Muscle of leg (tissue), 11 donors: ENCODE results near the gene PFN3. TPM values are rescaled to one million over a fixed set of nuclear protein-coding genes. Genes with fewer than 3 reads are reported as not detected.
A peak's percentile ranks its signal among the peaks of the same experiment; 100 is the strongest.

Experiments used
- DNase-seq: peaks from one replicate; pipeline ENCODE4 v3.0.0; 2013
- H3K27ac ChIP-seq: one replicate; pipeline ENCODE4 v1.5.1; 2013; ENCODE audit warnings: mild to moderate bottlenecking, low read length, control low read depth
- H3K27me3 ChIP-seq: one replicate; pipeline ENCODE4 v1.6.1; 2013; ENCODE audit warnings: low read length; ENCODE audit not compliant: control insufficient read depth, insufficient read depth
- H3K36me3 ChIP-seq: one replicate; pipeline ENCODE4 v1.6.1; 2013; ENCODE audit warnings: low read length; ENCODE audit not compliant: control insufficient read depth, insufficient read depth
- H3K4me1 ChIP-seq: one replicate; pipeline ENCODE4 v1.6.1; 2013; ENCODE audit warnings: low read length; ENCODE audit not compliant: control insufficient read depth, insufficient read depth
- H3K4me3 ChIP-seq: one replicate; pipeline ENCODE4 v1.5.1; 2013; ENCODE audit warnings: low read length, control low read depth
- H3K9me3 ChIP-seq: replicated peaks from 2 replicates; pipeline ENCODE4 v1.6.1; 2013; ENCODE audit warnings: low read depth, low read length; ENCODE audit not compliant: control insufficient read depth
- WGBS: methylation state at CpG from one replicate; pipeline ENCODE4 v1.1.5; 2013; ENCODE audit warnings: missing lambda C conversion rate; ENCODE audit not compliant: insufficient coverage; 5-methylcytosine and 5-hydroxymethylcytosine counted together
- polyA plus RNA-seq, 8 donors: library from polyadenylated mRNA; unstranded; fragments of 120-200 nt; gene quantifications; one replicate each; pipeline versions ENCODE4 v1.2.1 to v1.2.3, GENCODE V29; 2013; ENCODE audit warnings: inconsistent platforms in 1 of 8, low replicate concordance in 1 of 8; ENCODE audit not compliant: insufficient read length in 8 of 8, insufficient read depth in 1 of 8
- total RNA-seq: library from RNA; stranded (reverse); fragments of 120-200 nt; gene quantifications from one replicate; pipeline ENCODE4 v1.2.4, GENCODE V29; 2013

PFN3 gene
- total and polyA plus RNA-seq, 9 donors: not detected

DNA sequence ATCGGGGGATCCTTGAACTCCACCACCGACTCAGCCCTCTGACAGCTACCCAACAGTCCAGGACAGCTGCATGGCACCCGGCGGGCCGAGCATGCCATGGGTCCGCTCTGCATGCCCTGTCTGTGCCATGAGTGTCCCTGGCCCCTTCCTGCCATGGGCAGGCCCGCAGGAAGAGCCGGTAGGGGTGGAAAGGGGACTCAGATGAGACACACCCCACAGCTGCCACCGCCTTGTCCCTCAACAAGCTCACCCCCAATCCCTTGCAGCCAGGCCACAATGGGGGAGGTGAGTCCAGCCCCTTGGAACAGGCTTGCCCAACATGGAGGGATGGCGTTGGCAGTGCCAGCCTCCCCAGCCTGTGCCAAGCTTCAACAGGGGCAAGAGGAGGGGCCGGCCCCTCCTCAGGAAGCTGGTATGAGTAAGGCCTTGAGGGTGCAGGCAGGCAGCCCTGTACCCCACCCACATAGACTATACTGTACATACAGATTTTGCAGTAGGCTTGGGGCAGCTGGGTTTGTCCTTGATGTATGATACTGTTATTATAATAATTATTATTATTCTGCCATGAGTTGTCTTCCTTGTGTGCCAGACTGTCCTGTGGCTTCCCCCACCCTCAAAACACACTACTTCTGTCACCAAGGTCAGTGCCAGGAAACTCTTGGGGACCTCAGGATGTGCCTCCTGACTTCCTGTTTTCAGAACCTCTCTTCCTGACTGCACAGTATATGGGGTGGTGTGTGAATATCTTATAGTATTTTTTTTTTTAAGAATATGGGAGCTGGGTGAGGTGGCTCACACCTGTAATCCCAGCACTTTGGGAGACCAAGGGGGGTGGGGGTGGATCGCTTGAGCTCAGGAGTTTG, 28.2 kb downstream of the PFN3 start:
- WGBS: 62% methylated on average over 5 of the region's 12 CpGs
- Histone ChIP-seq H3K27me3 (no peaks in the 10 kb centered on the region), H3K27ac (peak overlapping the region; percentile 55), H3K36me3 (no peaks in the 10 kb centered on the region), H3K4me3 (no peak overlapping the region), H3K4me1 (peaks cover 48% of the 10 kb centered on the region), H3K9me3 (no peaks in the 10 kb centered on the region)
- DNase-seq: peak; percentile 38

DNA sequence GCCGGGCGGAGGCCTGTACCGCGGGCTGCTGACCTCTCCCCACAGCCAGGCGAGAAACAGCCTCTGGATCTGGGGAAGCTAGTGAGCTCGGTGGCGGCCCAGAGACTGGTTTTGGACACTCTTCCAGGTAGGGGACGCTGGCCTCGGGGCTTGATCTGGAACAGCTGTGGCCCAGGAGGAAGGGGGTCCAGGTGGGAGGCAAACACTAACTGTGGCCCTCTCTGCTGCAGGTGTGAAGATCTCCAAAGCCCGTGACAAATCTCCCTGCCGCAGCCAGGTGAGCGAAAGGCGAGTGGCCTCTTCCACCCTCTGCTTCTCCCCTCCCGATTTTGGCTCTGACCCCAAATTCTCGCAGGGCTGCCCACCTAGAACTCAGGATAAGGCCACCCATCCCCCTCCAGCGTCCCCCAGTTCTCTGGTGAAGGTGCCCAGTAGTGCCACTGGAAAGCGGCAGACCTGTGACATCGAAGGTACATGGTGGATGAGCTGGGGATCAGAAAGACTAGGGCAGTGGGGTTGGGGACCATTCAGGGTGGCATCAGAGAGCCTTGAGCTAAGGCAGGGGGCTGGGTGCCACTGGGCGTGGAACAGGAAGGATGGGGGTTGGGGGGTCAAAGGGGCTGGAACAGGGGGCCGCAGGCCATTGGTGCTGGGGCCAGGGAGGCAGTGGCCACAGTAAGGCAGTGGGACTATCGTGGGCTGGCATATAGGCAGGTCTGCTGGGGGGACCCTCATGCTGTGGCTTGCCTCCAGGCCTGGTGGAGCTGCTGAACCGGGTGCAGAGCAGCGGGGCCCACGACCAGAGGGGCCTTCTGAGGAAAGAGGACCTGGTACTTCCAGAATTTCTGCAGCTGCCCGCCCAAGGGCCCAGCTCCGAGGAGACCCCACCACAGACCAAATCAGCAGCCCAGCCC, 29.1 kb downstream of the PFN3 start:
- Histone ChIP-seq H3K27ac (peak overlapping the region; percentile 55), H3K9me3 (no peaks in the 10 kb centered on the region), H3K27me3 (no peaks in the 10 kb centered on the region), H3K36me3 (no peaks in the 10 kb centered on the region), H3K4me3 (peak overlapping the region; percentile 43), H3K4me1 (peaks cover 56% of the 10 kb centered on the region)
- 58% methylated on average over 23 of the region's 26 CpGs for WGBS
- DNase-seq: no peak

DNA sequence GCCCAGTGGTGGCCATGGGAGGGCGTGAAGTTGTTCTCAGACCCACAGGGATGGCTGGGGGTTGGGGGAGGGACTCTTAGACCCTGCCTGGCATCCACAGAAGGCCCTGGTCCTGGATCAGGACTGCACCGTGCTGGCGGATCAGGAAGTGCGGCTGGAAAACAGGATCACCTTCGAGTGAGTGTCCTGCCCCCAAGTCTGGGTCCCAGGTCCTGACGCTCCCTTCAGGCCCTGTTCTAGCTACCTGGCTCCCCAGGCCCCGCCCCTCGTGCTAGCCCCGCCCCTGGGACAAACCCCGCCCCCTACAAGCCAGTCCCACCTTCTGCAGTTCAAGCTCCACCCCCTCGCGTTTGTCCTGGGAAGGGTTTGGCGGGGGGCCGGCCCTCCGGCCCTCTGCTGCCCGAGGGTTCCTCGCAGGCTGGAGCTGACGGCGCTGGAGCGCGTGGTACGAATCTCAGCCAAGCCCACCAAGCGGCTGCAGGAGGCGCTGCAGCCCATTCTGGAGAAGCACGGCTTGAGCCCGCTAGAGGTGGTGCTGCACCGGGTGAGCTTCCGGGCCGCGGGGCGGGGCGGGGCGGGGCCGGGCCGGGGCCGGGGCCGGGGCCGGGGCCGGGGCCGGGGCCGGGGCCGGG, 29.9 kb downstream of the PFN3 start:
- Histone ChIP-seq H3K9me3 (no peaks in the 10 kb centered on the region), H3K27ac (peak overlapping the region; percentile 88), H3K4me1 (peaks cover 64% of the 10 kb centered on the region), H3K4me3 (peak overlapping the region; percentile 43), H3K27me3 (no peaks in the 10 kb centered on the region), H3K36me3 (no peaks in the 10 kb centered on the region)
- peak; percentile 92 for DNase-seq
- 14% methylated on average over 22 of the region's 42 CpGs for WGBS

DNA sequence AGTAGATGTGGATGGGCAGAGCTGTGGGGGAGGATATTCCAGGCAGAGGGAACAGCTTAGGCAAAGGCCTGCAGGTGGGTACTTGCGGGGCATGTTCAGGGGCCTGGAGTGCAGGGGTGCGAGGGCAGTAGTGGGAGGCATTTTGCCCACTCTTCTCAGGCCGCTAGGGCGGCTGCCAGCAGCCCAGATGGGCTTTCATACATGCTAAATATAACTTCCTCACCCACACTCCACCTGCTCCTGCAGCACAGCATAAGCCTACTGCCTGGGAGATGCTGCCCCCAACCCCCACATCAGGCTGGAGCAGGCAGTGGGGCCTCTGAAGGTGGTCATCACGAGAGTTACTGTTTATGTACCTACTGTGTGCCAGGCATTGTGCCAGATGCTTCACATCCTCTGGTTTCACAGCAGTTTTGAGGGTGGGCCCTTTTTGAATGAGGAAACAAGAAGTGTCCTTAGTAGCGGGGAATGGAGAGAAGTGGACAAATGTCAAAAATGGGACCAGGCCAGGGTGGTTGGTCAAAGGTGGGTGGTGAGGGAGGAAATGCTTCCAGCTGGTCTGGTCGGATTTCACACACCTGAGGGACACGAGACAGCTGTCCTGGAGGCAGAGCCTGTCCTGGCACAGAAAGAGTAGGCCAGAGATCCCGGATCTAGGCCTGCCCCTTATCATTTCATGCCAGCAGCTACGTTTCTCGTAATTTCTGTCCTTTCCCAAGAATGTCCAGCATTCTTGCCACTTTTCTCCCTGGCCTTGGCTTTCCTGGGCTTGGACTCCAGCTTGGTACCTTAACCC, 30.6 kb downstream of the PFN3 start:
- Histone ChIP-seq H3K27me3 (no peaks in the 10 kb centered on the region), H3K4me1 (peaks cover 65% of the 10 kb centered on the region), H3K27ac (peak overlapping the region; percentile 88), H3K4me3 (no peak overlapping the region), H3K9me3 (no peaks in the 10 kb centered on the region), H3K36me3 (no peaks in the 10 kb centered on the region)
- peak; percentile 61 for DNase-seq
- 52% methylated on average over 9 of the region's 11 CpGs for WGBS

DNA sequence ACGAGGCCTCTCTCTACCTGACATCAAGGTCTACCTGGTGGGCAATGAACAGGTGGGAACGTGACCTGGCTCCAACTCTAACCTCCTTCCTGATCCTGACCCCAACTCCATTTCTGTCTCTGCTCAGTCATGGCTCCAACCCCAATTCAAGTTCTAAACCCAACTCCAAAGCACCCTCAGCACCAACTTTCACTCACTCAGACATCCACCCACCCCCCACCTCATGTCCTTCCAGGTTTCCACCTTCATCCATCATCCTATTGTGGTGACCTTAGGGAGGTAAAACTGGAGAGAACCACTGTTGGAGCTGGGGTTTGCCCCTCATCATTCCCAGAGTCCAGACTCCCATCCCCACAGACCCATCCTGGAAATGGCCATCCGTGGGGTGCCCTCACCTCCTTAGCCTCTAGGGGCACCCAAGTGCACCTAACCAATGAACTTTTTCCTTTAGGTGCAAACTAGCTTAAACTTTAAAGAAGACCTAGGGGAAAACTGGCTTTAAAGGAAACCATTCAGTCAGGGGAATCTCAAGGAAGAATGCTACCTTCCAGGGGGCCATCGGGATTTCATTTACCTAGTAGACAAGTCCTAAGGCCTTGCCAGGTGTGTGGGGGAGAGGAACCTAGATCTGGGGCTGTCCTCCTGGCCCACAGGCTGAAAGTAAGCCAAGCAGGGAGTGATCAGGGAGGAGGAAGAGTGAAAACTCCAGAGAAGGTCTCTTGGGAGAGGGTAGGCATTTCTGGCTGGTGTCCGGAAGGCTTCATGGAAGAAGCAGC, 31.4 kb downstream of the PFN3 start:
- no peak overlapping the region for H3K4me3 ChIP-seq
- peaks cover 65% of the 10 kb centered on the region for H3K4me1 ChIP-seq
- H3K27ac ChIP-seq: peak overlapping the region; percentile 10
- 91% methylated on average over 4 of the region's 5 CpGs for WGBS
- H3K27me3 ChIP-seq: no peaks in the 10 kb centered on the region
- peak; percentile 37 for DNase-seq
- no peaks in the 10 kb centered on the region for H3K9me3 ChIP-seq
- no peaks in the 10 kb centered on the region for H3K36me3 ChIP-seq

DNA sequence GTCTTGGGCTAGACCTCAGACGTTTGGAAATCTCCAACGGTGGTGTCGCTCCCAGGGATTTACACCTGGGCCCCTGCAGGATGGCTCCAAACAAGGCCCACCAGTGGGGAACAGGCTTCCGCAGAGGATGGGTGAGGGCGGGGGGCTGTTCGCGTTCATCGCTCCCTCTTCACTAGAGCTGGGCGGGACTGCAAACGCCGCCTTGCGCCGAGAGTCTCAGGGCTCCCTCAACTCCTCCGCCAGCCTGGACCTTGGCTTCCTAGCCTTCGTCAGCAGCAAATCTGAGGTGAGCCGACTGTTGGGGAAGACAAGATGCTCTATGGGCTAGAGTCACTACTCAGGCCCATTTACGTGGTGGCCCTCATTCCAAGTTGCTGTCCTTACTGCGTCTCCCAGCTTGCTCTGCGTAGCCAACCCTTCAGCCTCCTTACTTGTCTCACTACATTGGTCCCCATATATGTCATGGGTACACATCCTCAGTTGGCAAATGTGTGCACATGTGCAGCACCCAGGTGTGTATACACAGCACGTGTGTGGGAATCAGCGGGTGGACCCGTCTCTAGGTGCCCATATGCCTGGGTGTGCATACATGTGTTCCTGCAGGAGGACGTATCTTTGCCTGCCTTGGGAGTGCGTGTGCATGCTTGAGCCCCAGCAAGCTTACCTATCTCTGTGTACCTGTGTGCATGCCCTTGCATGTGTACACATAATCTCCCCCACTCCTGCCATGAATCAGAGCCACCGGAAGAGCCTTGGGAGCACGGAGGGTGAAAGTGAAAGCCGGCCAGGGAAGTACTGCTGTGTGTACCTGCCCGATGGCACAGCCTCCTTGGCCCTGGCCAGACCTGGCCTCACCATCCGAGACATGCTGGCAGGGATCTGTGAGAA, 32.2 kb downstream of the PFN3 start:
- 76% methylated on average over 28 of the region's 29 CpGs for WGBS
- Histone ChIP-seq H3K27ac (no peak overlapping the region), H3K9me3 (no peaks in the 10 kb centered on the region), H3K36me3 (no peaks in the 10 kb centered on the region), H3K4me1 (peaks cover 69% of the 10 kb centered on the region), H3K4me3 (no peak overlapping the region), H3K27me3 (peaks cover 5% of the 10 kb centered on the region)
- DNase-seq: no peak

DNA sequence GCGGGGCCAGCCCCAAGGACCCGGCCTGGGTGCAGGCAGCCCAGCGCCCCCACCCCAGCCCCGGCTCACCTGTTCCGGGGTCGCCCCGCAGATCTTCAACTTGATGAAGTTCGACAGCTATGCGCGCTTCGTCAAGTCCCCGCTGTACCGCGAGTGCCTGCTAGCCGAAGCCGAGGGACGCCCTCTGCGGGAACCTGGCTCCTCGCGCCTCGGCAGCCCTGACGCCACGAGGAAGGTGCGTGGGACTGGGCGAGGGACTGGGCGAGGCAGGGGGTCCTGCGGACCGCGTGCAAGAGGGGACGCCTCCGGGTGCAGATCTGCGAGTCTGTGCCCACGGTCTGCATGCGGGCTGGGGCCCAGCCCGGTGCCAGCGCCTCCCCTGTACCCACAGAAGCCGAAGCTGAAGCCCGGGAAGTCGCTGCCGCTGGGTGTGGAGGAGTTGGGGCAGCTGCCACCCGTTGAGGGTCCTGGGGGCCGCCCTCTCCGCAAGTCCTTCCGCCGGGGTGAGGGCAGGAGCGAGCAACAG, 33.1 kb downstream of the PFN3 start:
- H3K4me1 ChIP-seq: peaks cover 71% of the 10 kb centered on the region
- no peaks in the 10 kb centered on the region for H3K9me3 ChIP-seq
- peak overlapping the region; percentile 31 for H3K27ac ChIP-seq
- 6% methylated on average over 35 of the region's 46 CpGs for WGBS
- no peak for DNase-seq
- H3K4me3 ChIP-seq: peak overlapping the region; percentile 53
- H3K27me3 ChIP-seq: peaks cover 7% of the 10 kb centered on the region
- H3K36me3 ChIP-seq: no peaks in the 10 kb centered on the region

DNA sequence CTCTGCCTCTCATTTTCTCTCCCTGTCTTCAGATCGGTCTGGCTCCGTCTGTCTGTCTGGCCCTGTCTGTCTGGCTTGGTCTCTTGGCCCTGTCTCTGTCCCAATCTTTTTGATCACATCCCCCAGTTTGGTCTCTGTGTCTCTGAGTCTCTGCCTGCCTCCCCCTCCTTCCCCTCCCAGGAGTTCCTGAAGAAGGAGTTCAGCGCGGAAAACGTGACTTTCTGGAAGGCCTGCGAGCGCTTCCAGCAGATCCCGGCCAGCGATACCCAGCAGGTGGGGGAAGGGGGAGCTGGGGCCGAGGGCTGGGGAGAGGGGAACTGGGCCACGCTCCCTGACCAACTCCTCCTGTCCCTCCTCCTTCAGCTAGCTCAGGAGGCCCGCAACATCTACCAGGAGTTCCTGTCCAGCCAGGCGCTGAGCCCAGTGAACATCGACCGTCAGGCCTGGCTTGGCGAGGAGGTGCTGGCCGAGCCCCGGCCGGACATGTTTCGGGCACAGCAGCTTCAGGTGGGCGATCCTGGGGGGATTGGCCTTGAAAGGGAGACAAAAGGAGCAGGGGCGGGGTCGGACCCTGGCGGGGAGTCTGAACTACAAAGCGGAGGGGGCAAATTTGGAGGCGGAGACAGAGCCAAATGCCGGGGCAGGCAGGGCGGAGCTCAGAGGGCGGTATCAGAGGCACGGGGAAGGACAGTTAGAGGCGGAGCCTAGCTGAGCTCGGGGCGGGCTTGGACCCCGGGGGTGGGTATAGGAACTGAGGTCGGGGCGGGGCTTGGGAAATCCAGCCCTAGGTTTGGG, 33.7 kb downstream of the PFN3 start:
- Histone ChIP-seq H3K4me3 (peak overlapping the region; percentile 53), H3K36me3 (no peaks in the 10 kb centered on the region), H3K4me1 (peaks cover 64% of the 10 kb centered on the region), H3K27ac (peak overlapping the region; percentile 97), H3K27me3 (peaks cover 7% of the 10 kb centered on the region), H3K9me3 (no peaks in the 10 kb centered on the region)
- DNase-seq: peak; percentile 96
- 8% methylated on average over 29 of the region's 36 CpGs for WGBS
